ENCODE measurements around the gene AUNIP.
"Not testable (repeated sequence)": the region's sequence is repeated elsewhere in the genome, so short reads cannot be mapped to it uniquely, and the experiment has no call there.

The AUNIP gene

DNA sequence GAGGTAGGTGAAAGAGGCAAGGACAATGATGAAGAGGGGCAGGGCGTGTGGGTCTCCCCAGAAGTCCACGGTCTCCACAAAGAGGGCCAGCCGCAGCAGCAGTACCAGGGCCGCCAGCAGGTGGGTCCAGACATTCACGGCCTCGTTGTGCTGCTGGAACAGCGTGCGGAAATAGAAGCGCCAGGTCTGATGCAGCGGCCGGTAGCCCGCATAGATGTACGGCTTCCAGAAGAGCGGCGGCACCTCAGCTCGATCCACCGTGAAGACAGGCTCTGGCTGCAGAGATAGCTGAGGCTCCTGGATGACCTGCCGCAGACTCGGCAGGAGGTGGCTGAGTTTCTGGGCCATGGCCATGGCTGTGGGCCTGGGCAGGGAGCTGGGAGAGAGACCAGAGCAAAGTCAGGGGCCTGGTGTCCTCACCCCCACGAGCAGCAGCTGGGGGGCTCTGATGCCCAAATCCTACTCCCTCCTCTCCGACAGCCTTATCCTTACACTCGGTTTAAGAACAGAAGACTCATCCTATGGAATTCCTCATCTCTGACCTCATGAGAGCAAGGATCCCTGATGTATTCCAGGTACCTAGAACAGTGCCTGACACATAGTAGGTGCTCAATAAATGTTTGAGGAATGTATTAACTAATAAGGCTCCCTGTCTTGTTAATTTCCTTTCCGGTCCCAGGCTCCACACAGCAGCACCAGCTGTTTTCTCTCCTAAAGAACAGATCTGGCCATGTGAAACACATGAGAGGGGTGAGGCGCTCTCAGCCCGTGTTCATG is 4.4 kb upstream of the AUNIP start:
- Mint-ChIP-seq H3K4me1 (ENCODE audit: low read depth) (peaks cover 17% of the 10 kb centered on the region), H3K9me3 (no peaks in the 10 kb centered on the region), H3K36me3 (ENCODE audit: low read depth) (peaks cover 18% of the 10 kb centered on the region), H3K4me3 (no peak overlapping the region), H3K27me3 (no peaks in the 10 kb centered on the region), H3K27ac (no peak overlapping the region)
- no peak for DNase-seq

- H3K36me3 Mint-ChIP-seq (ENCODE audit: low read depth): peaks cover 20% of the 10 kb centered on the region
- no peaks in the 10 kb centered on the region for H3K9me3 Mint-ChIP-seq
- H3K4me1 Mint-ChIP-seq (ENCODE audit: low read depth): peaks cover 23% of the 10 kb centered on the region
- H3K27ac Mint-ChIP-seq: no peak overlapping the region
- no peak for DNase-seq
- H3K4me3 Mint-ChIP-seq: no peak overlapping the region
- H3K27me3 Mint-ChIP-seq: peaks cover 2% of the 10 kb centered on the region
Observed at GRCh38 chr1:25862785-25863485, 3.7 kb upstream of the AUNIP start.

DNA sequence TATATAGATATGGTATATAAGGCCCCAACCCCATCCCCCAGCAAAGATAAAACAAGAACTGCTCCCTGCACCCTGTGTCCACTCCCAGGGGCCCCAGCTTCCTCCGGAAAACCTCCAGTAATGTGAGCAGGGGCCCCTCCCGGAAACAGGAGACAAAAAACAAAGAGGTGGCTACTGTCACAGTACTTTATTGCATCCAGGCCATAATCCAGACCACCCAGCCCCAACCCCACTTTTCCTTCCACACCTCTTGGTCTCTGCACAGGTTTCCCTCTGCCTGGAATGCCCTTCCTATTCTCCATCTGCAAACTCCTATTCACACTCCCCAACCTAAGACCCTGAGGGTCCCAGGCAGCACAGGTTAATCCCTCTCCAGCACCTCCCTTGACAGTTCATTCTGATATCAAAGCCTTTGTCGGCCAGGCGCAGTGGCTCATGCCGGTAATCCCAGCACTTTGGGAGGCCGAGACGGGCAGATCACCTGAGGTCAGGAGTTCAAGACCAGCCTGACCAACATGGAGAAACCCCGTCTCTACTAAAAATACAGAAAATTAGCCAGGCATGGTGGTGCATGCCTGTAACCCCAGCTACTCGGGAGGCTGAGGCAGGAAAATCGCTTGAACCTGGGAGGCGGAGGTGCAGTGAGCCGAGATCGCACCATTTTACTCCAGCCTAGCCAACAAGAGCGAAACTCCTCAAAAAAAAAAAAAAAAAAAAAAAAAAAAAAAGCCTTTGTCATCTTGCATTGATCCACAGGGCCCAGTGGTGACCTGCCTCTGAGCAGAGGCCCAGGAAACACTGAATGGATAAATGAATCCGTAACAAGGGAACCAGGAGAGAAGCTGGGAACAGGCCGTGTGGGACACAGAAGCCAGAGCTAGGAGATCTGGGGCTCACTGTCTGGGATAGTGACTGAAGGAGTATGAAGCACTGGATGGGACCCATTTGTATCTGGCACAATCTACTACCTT is 2.3 kb upstream of the AUNIP start:
- H3K4me3 Mint-ChIP-seq: no peak overlapping the region
- no peaks in the 10 kb centered on the region for H3K9me3 Mint-ChIP-seq
- H3K27me3 Mint-ChIP-seq: peaks cover 2% of the 10 kb centered on the region
- peaks cover 23% of the 10 kb centered on the region for H3K4me1 Mint-ChIP-seq (ENCODE audit: low read depth)
- H3K36me3 Mint-ChIP-seq (ENCODE audit: low read depth): peaks cover 20% of the 10 kb centered on the region
- no peak for DNase-seq
- H3K27ac Mint-ChIP-seq: peak overlapping the region; percentile 55

- H3K27ac Mint-ChIP-seq: peak overlapping the region; percentile 93
- H3K27me3 Mint-ChIP-seq: peaks cover 2% of the 10 kb centered on the region
- H3K4me1 Mint-ChIP-seq (ENCODE audit: low read depth): peaks cover 23% of the 10 kb centered on the region
- DNase-seq: no peak
- H3K36me3 Mint-ChIP-seq (ENCODE audit: low read depth): peaks cover 21% of the 10 kb centered on the region
- H3K9me3 Mint-ChIP-seq: no peaks in the 10 kb centered on the region
- peak overlapping the region; percentile 94 for H3K4me3 Mint-ChIP-seq
Observed at GRCh38 chr1:25858494-25858893, 763 bp downstream of the AUNIP start.

GRCh38 chr1:25856856-25857255 is 2.4 kb downstream of the AUNIP start:
- Mint-ChIP-seq H3K27me3 (peaks cover 2% of the 10 kb centered on the region), H3K36me3 (ENCODE audit: low read depth) (peaks cover 11% of the 10 kb centered on the region), H3K4me1 (ENCODE audit: low read depth) (peaks cover 23% of the 10 kb centered on the region), H3K9me3 (no peaks in the 10 kb centered on the region), H3K4me3 (no peak overlapping the region), H3K27ac (no peak overlapping the region)
- DNase-seq: no peak

DNA sequence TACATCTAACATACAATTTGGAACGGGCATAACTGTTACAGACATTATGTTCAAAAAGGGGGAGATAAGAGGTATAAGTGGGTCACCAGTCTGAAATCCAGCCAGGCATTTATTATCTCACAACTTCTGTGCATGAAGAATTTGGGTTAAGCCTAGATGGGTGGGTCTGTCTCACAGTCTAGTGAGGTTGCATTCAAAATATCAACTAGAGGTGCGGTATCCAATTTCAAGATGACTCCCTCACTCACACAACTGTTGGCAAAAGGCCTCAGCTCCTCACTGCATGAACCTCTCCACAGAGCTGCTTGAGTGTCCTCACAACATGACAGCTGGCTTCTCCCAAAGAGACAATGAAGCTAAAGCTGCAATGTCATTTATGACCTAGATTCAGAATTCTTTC is 4.7 kb downstream of the AUNIP start:
- H3K27me3 Mint-ChIP-seq: peaks cover 2% of the 10 kb centered on the region
- DNase-seq: no peak
- peaks cover 12% of the 10 kb centered on the region for H3K36me3 Mint-ChIP-seq (ENCODE audit: low read depth)
- H3K4me3 Mint-ChIP-seq: no peak overlapping the region
- peaks cover 11% of the 10 kb centered on the region for H3K4me1 Mint-ChIP-seq (ENCODE audit: low read depth)
- H3K9me3 Mint-ChIP-seq: no peaks in the 10 kb centered on the region
- no peak overlapping the region for H3K27ac Mint-ChIP-seq

GRCh38 chr1:25848531-25848930 is 10.7 kb downstream of the AUNIP start:
- no peak overlapping the region for H3K4me3 Mint-ChIP-seq
- peaks cover 3% of the 10 kb centered on the region for H3K36me3 Mint-ChIP-seq (ENCODE audit: low read depth)
- H3K27ac Mint-ChIP-seq: no peak overlapping the region
- H3K4me1 Mint-ChIP-seq (ENCODE audit: low read depth): peaks cover 10% of the 10 kb centered on the region
- no peaks in the 10 kb centered on the region for H3K27me3 Mint-ChIP-seq
- DNase-seq: no peak
- no peaks in the 10 kb centered on the region for H3K9me3 Mint-ChIP-seq

DNA sequence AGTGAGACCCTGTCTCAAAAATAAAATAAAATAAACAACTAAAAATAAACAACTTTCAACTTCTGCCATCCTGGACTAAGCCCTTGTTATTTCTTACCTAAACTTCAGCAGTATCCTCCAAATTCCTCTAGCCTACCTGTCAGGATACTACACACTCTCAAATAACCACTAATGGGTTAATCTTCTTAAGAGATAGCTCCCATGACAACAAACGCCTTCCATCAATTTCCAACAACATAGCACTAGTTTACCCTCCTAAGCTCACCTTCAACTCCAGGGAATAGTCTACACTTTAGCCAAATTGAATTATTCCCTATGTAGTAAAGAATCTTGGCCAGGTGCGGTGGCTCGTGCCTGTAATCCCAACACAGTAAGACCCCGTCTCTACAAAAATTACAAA is 11.3 kb downstream of the AUNIP start:
- no peaks in the 10 kb centered on the region for H3K27me3 Mint-ChIP-seq
- peaks cover 3% of the 10 kb centered on the region for H3K36me3 Mint-ChIP-seq (ENCODE audit: low read depth)
- no peaks in the 10 kb centered on the region for H3K9me3 Mint-ChIP-seq
- H3K4me1 Mint-ChIP-seq (ENCODE audit: low read depth): peaks cover 10% of the 10 kb centered on the region
- H3K27ac Mint-ChIP-seq: no peak overlapping the region
- no peak overlapping the region for H3K4me3 Mint-ChIP-seq
- no peak for DNase-seq

DNA sequence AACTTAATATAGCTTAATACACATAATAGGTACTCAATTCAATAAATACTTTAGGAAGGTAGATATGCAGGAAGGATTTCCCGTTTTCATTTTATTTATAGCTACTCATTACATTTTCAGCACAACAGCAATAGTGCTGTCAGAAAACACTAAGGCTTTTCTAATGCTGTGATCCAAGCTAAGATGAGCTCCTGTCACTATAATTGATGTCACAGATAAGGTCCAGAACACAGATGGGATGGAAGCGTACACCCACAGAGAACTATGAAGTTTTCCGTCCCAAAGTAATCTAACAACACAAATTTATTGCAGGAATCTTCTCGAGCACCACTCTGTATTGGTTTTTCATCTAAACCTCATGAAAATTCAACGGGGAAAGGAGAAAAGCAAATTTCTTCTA is 13.6 kb downstream of the AUNIP start:
- H3K4me1 Mint-ChIP-seq (ENCODE audit: low read depth): peaks cover 10% of the 10 kb centered on the region
- H3K9me3 Mint-ChIP-seq: no peaks in the 10 kb centered on the region
- no peak overlapping the region for H3K27ac Mint-ChIP-seq
- H3K36me3 Mint-ChIP-seq (ENCODE audit: low read depth): peaks cover 3% of the 10 kb centered on the region
- no peak overlapping the region for H3K4me3 Mint-ChIP-seq
- no peaks in the 10 kb centered on the region for H3K27me3 Mint-ChIP-seq
- no peak for DNase-seq

DNA sequence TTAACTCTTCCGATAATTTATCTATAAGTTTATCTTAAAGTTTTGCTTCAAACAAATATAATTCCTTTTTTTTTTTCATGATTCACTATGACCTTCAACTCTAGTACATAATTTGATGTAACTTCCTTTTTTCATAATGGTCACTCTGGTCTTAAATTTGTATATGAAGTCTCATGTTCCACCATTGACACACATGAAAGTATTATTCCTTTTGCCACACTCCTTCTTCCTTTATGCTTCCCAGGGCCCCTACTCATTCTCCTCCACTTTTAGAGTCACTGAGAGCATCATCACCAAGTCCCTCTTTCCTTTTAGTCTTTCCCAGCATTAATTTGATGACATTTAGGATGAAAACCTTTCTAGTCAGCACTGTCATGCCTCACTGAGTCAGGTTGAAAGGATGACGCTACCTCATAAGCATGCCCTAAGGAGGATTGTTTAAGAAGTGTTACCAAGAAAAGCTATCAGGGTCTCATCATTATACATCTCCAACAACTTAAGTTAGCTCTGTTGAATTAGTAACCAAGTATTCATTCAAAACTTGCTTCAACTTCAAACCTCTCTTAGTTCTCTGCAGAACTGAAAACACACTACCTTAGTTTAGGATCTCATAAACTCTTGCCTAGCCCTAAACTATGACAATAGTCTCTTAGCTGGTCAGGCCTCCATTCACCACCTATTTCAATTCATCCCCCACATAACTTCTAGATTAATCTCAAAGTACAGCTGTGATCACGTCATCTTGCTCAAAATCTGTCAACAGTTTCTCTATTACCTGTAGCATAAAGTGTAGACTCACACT is 14.5 kb downstream of the AUNIP start:
- Mint-ChIP-seq H3K9me3 (no peaks in the 10 kb centered on the region), H3K36me3 (ENCODE audit: low read depth) (no peaks in the 10 kb centered on the region), H3K4me1 (ENCODE audit: low read depth) (peaks cover 10% of the 10 kb centered on the region), H3K27me3 (no peaks in the 10 kb centered on the region), H3K27ac (no peak overlapping the region), H3K4me3 (no peak overlapping the region)
- DNase-seq: no peak

DNA sequence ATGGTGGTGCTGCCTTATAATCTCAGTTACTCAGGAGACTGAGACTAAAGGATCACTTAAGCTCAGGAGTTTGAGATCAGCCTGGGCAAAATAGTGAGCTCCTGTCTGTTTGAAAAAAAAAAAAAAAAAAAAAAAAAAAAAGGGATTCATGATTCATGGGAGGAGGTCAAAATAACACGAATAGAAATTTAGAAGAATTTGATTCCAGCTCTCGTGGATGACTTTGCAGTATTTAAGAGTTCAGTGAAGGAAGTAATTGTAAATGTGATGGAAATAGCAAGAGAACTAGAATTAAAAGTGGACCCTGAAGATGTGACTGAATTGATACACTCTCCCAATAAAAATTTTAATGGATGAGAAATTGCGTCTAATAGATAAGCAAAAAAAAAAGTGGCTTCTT is 15.8 kb downstream of the AUNIP start:
- Mint-ChIP-seq H3K36me3 (ENCODE audit: low read depth) (peaks cover 5% of the 10 kb centered on the region), H3K4me3 (no peak overlapping the region), H3K4me1 (ENCODE audit: low read depth) (peaks cover 7% of the 10 kb centered on the region), H3K9me3 (no peaks in the 10 kb centered on the region), H3K27ac (no peak overlapping the region), H3K27me3 (no peaks in the 10 kb centered on the region)
- no peak for DNase-seq

- H3K9me3 Mint-ChIP-seq; H3K27ac Mint-ChIP-seq; DNase-seq; H3K27me3 Mint-ChIP-seq; H3K4me1 Mint-ChIP-seq (ENCODE audit: low read depth); H3K4me3 Mint-ChIP-seq: not testable (repeated sequence)
- peaks cover 30% of the 10 kb centered on the region for H3K36me3 Mint-ChIP-seq (ENCODE audit: low read depth)
Observed at GRCh38 chr1:25839808-25840207, 19.4 kb downstream of the AUNIP start.

GRCh38 chr1:25837262-25837875 is 21.9 kb downstream of the AUNIP start:
- Mint-ChIP-seq H3K4me3 (no peak overlapping the region), H3K27me3 (no peaks in the 10 kb centered on the region), H3K27ac (no peak overlapping the region), H3K9me3 (no peaks in the 10 kb centered on the region), H3K36me3 (ENCODE audit: low read depth) (peaks cover 54% of the 10 kb centered on the region), H3K4me1 (ENCODE audit: low read depth) (peaks cover under 1% of the 10 kb centered on the region)
- DNase-seq: no peak
